Gastrocnemius medialis (tissue), 4 donors: ENCODE results near the gene ZNF689.

Source experiments
- POLR2A ChIP-seq, 2 donors: fragments of 450-650 bp; IDR thresholded peaks; one replicate each; pipeline ENCODE4 v1.6.1; 2017; ENCODE audit warnings: antibody characterized with exemption in 2 of 2, mild to moderate bottlenecking in 2 of 2, moderate library complexity in 2 of 2
- TF ChIP-seq, protein P1 (sequence below), 5 experiments: fragments of 450-650 bp in 3 of 5; fragments of 200-600 bp in 2 of 5; sonication (generic) in 2 of 5; IDR thresholded peaks in 4 of 5; conservative IDR thresholded peaks in 1 of 5; 1 replicate in 4 of 5; 2 replicates in 1 of 5; pipeline ENCODE4 v1.5.1; 2016 to 2019; ENCODE audit warnings: antibody characterized with exemption in 5 of 5, mild to moderate bottlenecking in 3 of 5, moderate library complexity in 3 of 5

DNA sequence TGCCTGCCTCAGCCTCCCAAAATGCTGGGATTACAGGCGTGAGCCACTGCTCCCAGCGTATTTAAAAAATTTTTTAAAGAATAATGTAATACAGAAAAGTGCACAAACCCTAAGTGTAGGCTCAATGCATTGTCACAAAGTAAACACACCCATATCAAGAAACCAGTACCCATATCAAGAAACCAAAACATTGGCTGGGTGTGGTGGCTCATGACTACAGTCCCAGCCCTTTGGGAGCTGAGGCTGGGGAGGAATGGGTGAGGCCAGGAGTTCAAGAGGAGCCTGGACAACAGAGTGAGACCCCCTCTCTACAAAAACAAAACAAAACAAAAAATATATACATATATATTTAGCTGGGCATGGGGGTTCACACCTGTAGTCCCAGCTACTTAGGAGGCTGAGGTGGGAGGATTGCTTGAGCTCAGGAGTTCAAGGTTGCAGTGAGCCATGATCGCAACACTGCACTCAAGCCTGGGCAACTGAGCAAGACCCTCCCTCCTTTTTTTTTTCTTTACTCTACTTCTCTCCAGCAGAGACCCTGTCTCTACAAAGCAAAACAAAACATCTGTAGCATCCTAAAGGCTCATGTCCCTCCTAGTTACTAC, 31.3 kb upstream of the ZNF689 start:
- TF ChIP-seq, protein P1, sequence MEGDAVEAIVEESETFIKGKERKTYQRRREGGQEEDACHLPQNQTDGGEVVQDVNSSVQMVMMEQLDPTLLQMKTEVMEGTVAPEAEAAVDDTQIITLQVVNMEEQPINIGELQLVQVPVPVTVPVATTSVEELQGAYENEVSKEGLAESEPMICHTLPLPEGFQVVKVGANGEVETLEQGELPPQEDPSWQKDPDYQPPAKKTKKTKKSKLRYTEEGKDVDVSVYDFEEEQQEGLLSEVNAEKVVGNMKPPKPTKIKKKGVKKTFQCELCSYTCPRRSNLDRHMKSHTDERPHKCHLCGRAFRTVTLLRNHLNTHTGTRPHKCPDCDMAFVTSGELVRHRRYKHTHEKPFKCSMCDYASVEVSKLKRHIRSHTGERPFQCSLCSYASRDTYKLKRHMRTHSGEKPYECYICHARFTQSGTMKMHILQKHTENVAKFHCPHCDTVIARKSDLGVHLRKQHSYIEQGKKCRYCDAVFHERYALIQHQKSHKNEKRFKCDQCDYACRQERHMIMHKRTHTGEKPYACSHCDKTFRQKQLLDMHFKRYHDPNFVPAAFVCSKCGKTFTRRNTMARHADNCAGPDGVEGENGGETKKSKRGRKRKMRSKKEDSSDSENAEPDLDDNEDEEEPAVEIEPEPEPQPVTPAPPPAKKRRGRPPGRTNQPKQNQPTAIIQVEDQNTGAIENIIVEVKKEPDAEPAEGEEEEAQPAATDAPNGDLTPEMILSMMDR (IDR thresholded peaks at IDR 0.05 in 4 of 5, conservative IDR thresholded peaks at IDR 0.05 in 1 of 5): no peak
- no peak for TF ChIP-seq POLR2A (IDR thresholded peaks at IDR 0.05)
